Neutrophil (primary cell): ENCODE measurements around the gene LRRC4C.

Experiments used
- H3K27ac ChIP-seq: fragments of 200-600 bp; sonication (generic); 2 replicates; pipeline ENCODE4 v1.5.1; 2016; ENCODE audit warnings: mild to moderate bottlenecking, moderate library complexity
- H3K27me3 ChIP-seq: fragments of 200-600 bp; sonication (generic); 2 replicates; pipeline ENCODE4 v1.6.0; 2016; ENCODE audit warnings: mild to moderate bottlenecking
- H3K36me3 ChIP-seq: fragments of 200-600 bp; sonication (generic); 2 replicates; pipeline ENCODE4 v1.5.1; 2017
- H3K4me1 ChIP-seq, 2 experiments: fragments of 200-600 bp in 1 of 2; sonication (generic) in 1 of 2; 1 replicate in 1 of 2; 2 replicates in 1 of 2; pipeline versions ENCODE4 v1.5.1 to v1.6.1; 2013 to 2016; ENCODE audit warnings: low read depth in 1 of 2, low read length in 1 of 2, mild to moderate bottlenecking in 1 of 2, moderate library complexity in 1 of 2; ENCODE audit not compliant: control insufficient read depth in 1 of 2, insufficient read depth in 1 of 2
- H3K4me3 ChIP-seq, 2 experiments: fragments of 200-600 bp in 1 of 2; sonication (generic) in 1 of 2; 1 replicate in 1 of 2; 2 replicates in 1 of 2; pipeline ENCODE4 v1.5.1; 2013 to 2016; ENCODE audit warnings: low read depth in 1 of 2, low read length in 1 of 2, mild to moderate bottlenecking in 1 of 2, moderate library complexity in 1 of 2
- H3K9me3 ChIP-seq: fragments of 200-600 bp; sonication (generic); 2 replicates; pipeline ENCODE4 v1.5.1; 2016
- TF ChIP-seq, protein P1 (sequence below): fragments of 200-600 bp; sonication (generic); IDR thresholded peaks from 2 replicates; pipeline ENCODE4 v1.5.1; 2016; ENCODE audit warnings: antibody characterized with exemption

Gene LRRC4C

DNA sequence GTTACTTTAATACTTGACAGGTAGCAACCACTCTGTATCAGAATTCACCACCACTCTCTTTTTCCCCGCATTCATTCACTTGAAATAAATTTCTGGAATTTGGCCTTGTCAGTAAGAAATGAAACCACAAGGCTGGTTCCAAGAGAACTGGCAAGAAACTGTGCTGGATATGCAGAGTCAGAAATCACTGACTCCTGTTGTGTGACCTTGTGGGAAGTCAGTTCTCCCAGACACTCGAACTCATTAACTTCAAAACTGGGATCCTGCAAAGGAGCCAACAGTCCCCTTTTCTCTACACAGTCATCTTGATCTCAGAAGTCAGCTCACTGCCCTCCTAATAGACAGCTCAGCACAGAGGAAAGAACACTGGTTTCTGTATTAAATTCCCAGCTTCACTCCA, 142.7 kb downstream of the LRRC4C start:
- no peak overlapping the region for H3K27ac ChIP-seq
- TF ChIP-seq, protein P1, sequence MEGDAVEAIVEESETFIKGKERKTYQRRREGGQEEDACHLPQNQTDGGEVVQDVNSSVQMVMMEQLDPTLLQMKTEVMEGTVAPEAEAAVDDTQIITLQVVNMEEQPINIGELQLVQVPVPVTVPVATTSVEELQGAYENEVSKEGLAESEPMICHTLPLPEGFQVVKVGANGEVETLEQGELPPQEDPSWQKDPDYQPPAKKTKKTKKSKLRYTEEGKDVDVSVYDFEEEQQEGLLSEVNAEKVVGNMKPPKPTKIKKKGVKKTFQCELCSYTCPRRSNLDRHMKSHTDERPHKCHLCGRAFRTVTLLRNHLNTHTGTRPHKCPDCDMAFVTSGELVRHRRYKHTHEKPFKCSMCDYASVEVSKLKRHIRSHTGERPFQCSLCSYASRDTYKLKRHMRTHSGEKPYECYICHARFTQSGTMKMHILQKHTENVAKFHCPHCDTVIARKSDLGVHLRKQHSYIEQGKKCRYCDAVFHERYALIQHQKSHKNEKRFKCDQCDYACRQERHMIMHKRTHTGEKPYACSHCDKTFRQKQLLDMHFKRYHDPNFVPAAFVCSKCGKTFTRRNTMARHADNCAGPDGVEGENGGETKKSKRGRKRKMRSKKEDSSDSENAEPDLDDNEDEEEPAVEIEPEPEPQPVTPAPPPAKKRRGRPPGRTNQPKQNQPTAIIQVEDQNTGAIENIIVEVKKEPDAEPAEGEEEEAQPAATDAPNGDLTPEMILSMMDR, result no peak
- no peaks in the 10 kb centered on the region for H3K9me3 ChIP-seq
- H3K27me3 ChIP-seq, result no peaks in the 10 kb centered on the region
- H3K36me3 ChIP-seq, result no peaks in the 10 kb centered on the region
- no peak overlapping the region for H3K4me3 ChIP-seq
- no peaks in the 10 kb centered on the region for H3K4me1 ChIP-seq

DNA sequence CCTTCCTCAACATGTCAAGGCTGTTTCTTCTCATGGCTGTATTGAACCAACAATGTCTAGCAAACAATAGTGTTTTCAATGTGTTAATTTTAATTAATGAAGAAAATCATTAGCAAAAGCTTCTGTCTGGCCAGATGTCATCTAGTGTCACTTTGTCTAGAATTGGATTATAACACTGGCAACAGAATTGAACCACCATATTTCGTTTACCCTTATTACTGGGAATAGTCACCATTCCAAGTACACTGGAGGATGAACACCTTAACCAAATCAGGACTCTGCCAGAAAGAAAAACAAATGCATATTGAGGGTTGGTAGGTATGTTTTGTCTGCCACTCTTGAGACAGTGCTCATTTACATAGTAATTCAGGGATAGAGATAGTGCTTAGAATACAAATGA, 146.2 kb downstream of the LRRC4C start:
- Histone ChIP-seq H3K36me3 (no peaks in the 10 kb centered on the region), H3K9me3 (no peaks in the 10 kb centered on the region), H3K4me1 (no peaks in the 10 kb centered on the region), H3K27me3 (no peaks in the 10 kb centered on the region), H3K4me3 (no peak overlapping the region), H3K27ac (no peak overlapping the region)
- TF ChIP-seq, protein P1, result no peak

DNA sequence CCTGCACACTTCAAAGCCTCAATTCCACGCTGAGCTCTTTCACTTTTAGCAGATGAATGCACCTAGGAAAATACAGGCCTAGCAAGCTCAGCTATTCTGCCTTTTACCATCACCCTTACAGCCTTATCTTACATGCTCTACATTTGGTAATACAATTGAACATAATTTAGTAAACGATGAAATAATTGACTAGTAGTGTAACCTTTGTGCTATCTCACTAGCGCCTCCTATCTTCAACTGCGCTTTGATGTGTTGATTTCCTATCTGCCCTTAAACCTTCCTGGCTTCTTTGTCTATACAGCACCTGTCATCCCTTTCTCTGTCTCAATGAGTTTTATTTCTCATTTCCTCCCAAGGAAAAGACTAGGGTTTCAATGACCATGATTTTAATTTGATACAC, 149.7 kb downstream of the LRRC4C start:
- no peak overlapping the region for H3K27ac ChIP-seq
- H3K4me3 ChIP-seq, result no peak overlapping the region
- TF ChIP-seq, protein P1, result no peak
- H3K27me3 ChIP-seq, result no peaks in the 10 kb centered on the region
- no peaks in the 10 kb centered on the region for H3K36me3 ChIP-seq
- H3K9me3 ChIP-seq, result no peaks in the 10 kb centered on the region
- no peaks in the 10 kb centered on the region for H3K4me1 ChIP-seq

DNA sequence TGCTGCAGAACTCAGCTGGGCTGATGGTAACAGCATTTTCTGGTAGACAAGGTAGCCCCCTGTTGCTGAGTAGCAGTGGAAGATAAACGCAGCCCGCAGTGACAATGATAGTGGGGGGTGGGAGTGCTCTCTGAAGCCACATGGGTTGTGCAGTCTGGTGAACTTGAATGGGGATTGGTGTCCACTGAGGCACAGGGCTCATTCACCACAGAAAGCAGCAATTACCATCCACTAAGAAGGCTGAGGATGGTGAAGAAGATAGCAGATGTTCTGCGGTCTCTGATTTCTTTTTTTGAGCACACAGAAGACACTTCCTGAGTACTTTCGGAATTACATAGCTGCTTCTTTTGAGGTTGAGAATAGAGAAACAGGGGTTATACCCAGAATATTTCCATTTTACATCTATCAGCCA, 150.3 kb downstream of the LRRC4C start:
- H3K27ac ChIP-seq, result no peak overlapping the region
- TF ChIP-seq, protein P1, result no peak
- no peaks in the 10 kb centered on the region for H3K36me3 ChIP-seq
- no peak overlapping the region for H3K4me3 ChIP-seq
- H3K9me3 ChIP-seq, result no peaks in the 10 kb centered on the region
- no peaks in the 10 kb centered on the region for H3K27me3 ChIP-seq
- H3K4me1 ChIP-seq, result no peaks in the 10 kb centered on the region

DNA sequence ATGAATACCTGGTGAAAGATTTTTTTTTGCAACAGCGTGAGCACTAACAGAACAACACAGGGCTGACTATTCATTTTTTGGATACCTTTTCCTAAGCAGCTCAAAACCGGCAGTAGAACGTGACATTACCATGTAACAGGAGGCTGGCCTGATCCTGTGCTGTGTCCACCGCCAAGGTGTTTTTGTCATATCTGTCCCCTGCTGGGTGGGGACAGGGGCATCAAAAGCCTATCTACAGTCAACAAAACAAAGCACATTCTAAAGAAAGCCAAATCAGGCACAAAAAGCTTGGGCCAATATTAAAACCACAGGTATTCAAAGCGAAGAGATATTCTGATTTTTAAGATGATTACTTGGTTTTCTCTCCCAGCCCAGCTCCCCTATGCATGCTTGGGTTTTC, 151.2 kb downstream of the LRRC4C start:
- no peak overlapping the region for H3K4me3 ChIP-seq
- no peaks in the 10 kb centered on the region for H3K36me3 ChIP-seq
- TF ChIP-seq, protein P1, result no peak
- H3K9me3 ChIP-seq, result no peaks in the 10 kb centered on the region
- H3K4me1 ChIP-seq, result no peaks in the 10 kb centered on the region
- no peak overlapping the region for H3K27ac ChIP-seq
- no peaks in the 10 kb centered on the region for H3K27me3 ChIP-seq
